B cell (primary cell): ENCODE results near the gene OSBP2. TPM values are rescaled to one million over a fixed set of nuclear protein-coding genes. Genes with fewer than 3 reads are reported as not detected.

Source experiments
- ATAC-seq: fragments of 200-7000 bp; cut with Tn5 transposase; one replicate; pipeline ENCODE4 v1.10.0; 2021; ENCODE audit warnings: low read depth, mild to moderate bottlenecking, moderate number of reproducible peaks, moderate library complexity
- CTCF ChIA-PET: fragments of 350-600 bp; sonication (Branson Sonifier 250); formaldehyde crosslinking; loops from one replicate; lab custom pipeline; 2021; ENCODE audit warnings: antibody characterized with exemption, inconsistent platforms; lab: Charles Lee
- POLR2A ChIA-PET: fragments of 350-600 bp; sonication (Branson Sonifier 250); formaldehyde crosslinking; loops from one replicate; lab custom pipeline; 2021; ENCODE audit warnings: antibody characterized with exemption; lab: Charles Lee
- DNase-seq: peaks from one replicate; pipeline ENCODE4 v3.0.0; 2013
- H2AFZ ChIP-seq: 2 replicates; pipeline ENCODE4 v1.6.1; 2012; ENCODE audit warnings: mild to moderate bottlenecking, low read depth, low read length; ENCODE audit not compliant: insufficient read depth, poor library complexity, severe bottlenecking
- H3K27ac ChIP-seq, 2 donors: 1 replicate in 1 of 2; 2 replicates in 1 of 2; pipeline ENCODE4 v1.5.1; 2012 to 2013; ENCODE audit warnings: low read length in 2 of 2, mild to moderate bottlenecking in 2 of 2, moderate library complexity in 1 of 2
- H3K27me3 ChIP-seq, 4 experiments: fragments of 200-600 bp in 1 of 4; sonication (generic) in 1 of 4; replicated peaks in 1 of 4; 1 replicate in 2 of 4; 2 replicates in 2 of 4; pipeline versions ENCODE4 v1.6.1 to v1.7.0; 2013 to 2016; ENCODE audit warnings: low read length in 3 of 4, mild to moderate bottlenecking in 2 of 4, mixed read lengths in 1 of 4, moderate library complexity in 1 of 4; ENCODE audit not compliant: insufficient read depth in 4 of 4, control insufficient read depth in 3 of 4; ENCODE audit errors: control extremely low read depth in 1 of 4
- H3K36me3 ChIP-seq, 2 experiments: replicated peaks in 1 of 2; 1 replicate in 1 of 2; 2 replicates in 1 of 2; pipeline versions ENCODE4 v1.6.1 to v1.7.1; 2013; ENCODE audit warnings: low read length in 1 of 2; ENCODE audit not compliant: insufficient read depth in 2 of 2, control insufficient read depth in 1 of 2; ENCODE audit errors: control extremely low read depth in 1 of 2, extremely low read depth in 1 of 2
- H3K4me1 ChIP-seq, 2 donors: fragments of 200-600 bp in 1 of 2; sonication (generic) in 1 of 2; 1 replicate in 1 of 2; 2 replicates in 1 of 2; pipeline versions ENCODE4 v1.5.1 to v1.6.1; 2013 to 2017; ENCODE audit warnings: low read length in 2 of 2; ENCODE audit not compliant: control insufficient read depth in 2 of 2, insufficient read depth in 2 of 2
- H3K4me2 ChIP-seq: replicated peaks from 2 replicates; pipeline ENCODE3; 2012; ENCODE audit warnings: mild to moderate bottlenecking, low read depth, low read length; ENCODE audit not compliant: poor library complexity, severe bottlenecking
- H3K4me3 ChIP-seq, 5 experiments: fragments of 200-600 bp in 1 of 5; sonication (generic) in 1 of 5; 1 replicate in 3 of 5; 2 replicates in 2 of 5; pipeline versions ENCODE4 v1.5.1 to v1.7.0; 2011 to 2016; ENCODE audit warnings: low read length in 4 of 5, mild to moderate bottlenecking in 4 of 5, low read depth in 2 of 5, control low read depth in 1 of 5, moderate library complexity in 1 of 5; ENCODE audit not compliant: insufficient read depth in 1 of 5; ENCODE audit errors: control extremely low read depth in 1 of 5, extremely low read depth in 1 of 5
- H3K79me2 ChIP-seq: fragments of 200-600 bp; sonication (generic); one replicate; pipeline ENCODE4 v1.6.0; 2016; ENCODE audit warnings: low read length; ENCODE audit not compliant: control insufficient read depth, insufficient read depth
- H3K9ac ChIP-seq: fragments of 200-600 bp; sonication (generic); 2 replicates; pipeline ENCODE4 v1.6.1; 2017; ENCODE audit warnings: mild to moderate bottlenecking, low read length, moderate library complexity
- H3K9me3 ChIP-seq, 3 donors: one replicate each; pipeline versions ENCODE4 v1.6.1 to v1.7.1; 2013; ENCODE audit warnings: low read length in 2 of 3; ENCODE audit not compliant: control insufficient read depth in 2 of 3, insufficient read depth in 1 of 3; ENCODE audit errors: control extremely low read depth in 1 of 3
- H4K20me1 ChIP-seq: 2 replicates; pipeline ENCODE4 v1.6.0; 2012; ENCODE audit warnings: mild to moderate bottlenecking, low read length; ENCODE audit not compliant: insufficient read depth, control insufficient read depth, poor library complexity, severe bottlenecking
- H3K27ac Mint-ChIP-seq: one replicate; pipeline ENCODE4 v1.8.0; 2021; ENCODE audit warnings: mixed read lengths
- H3K27me3 Mint-ChIP-seq: one replicate; pipeline ENCODE4 v1.8.0; 2021; ENCODE audit warnings: mixed read lengths
- H3K4me1 Mint-ChIP-seq: one replicate; pipeline ENCODE4 v1.8.0; 2021; ENCODE audit warnings: mixed read lengths
- H3K4me3 Mint-ChIP-seq: one replicate; pipeline ENCODE4 v1.8.0; 2021; ENCODE audit warnings: mixed read lengths
- H3K9me3 Mint-ChIP-seq: one replicate; pipeline ENCODE4 v1.8.0; 2022; ENCODE audit warnings: mixed read lengths; ENCODE audit not compliant: insufficient read depth
- CTCF ChIP-seq: fragments of 200-600 bp; IDR thresholded peaks from one replicate; pipeline ENCODE4 v1.8.0; 2022; ENCODE audit warnings: antibody characterized with exemption, mild to moderate bottlenecking
- EZH2 ChIP-seq: IDR thresholded peaks from 2 replicates; pipeline ENCODE4 v1.6.1; 2012; ENCODE audit warnings: borderline replicate concordance, low read depth, mild to moderate bottlenecking, moderate library complexity, low read length; ENCODE audit not compliant: insufficient read depth, poor library complexity, severe bottlenecking
- WGBS: methylation state at CpG from one replicate; pipeline ENCODE4 v1.1.5; 2013; ENCODE audit warnings: missing lambda C conversion rate; ENCODE audit not compliant: insufficient coverage; 5-methylcytosine and 5-hydroxymethylcytosine counted together
- intact Hi-C: fragments of 100-400 bp; cut with micrococcal nuclease; formaldehyde crosslinking; loops from one replicate; pipeline ENCODE4 v1.10.0; 2022
- polyA plus RNA-seq: library from polyadenylated mRNA; depleted of rRNA; stranded (reverse); fragments of >200 nt; gene quantifications from 2 replicates; pipeline ENCODE4 v1.2.3, GENCODE V29; 2012
- total RNA-seq, 2 donors: library from RNA; stranded (reverse); fragments of 120-200 nt in 1 of 2; gene quantifications; 1 replicate in 1 of 2; 2 replicates in 1 of 2; pipeline versions ENCODE4 v1.2.3 to v1.2.4, GENCODE V29; 2013 to 2022

Gene OSBP2
- total and polyA plus RNA-seq, 2 donors (not counting 1 experiment from before 2014, with no cell fraction given), result 0.10 to 1.0 TPM

GRCh38 chr22:30665266-30665665, 29.4 kb upstream of the OSBP2 start:
- no peak for ATAC-seq
- intact Hi-C loops, result loop anchor here (10.0 kb wide), 1 partner anchor 680 kb away; the partner anchor contains the start of gene PATZ1
- Mint-ChIP-seq H3K27ac (no peak overlapping the region), H3K4me3 (peak overlapping the region; percentile 32), H3K27me3 (no peaks in the 10 kb centered on the region), H3K4me1 (peaks cover 21% of the 10 kb centered on the region), H3K9me3 (no peaks in the 10 kb centered on the region)
- no peaks in the 10 kb centered on the region for H3K9me3 ChIP-seq
- no peak for TF ChIP-seq EZH2
- TF ChIP-seq CTCF, result no peak
- no peak overlapping the region for H2AFZ ChIP-seq
- H3K4me1 ChIP-seq, result peaks cover 12 to 17% of the 10 kb centered on the region in 2 donors
- H3K4me3 ChIP-seq, result no peak overlapping the region
- peaks cover 5% of the 10 kb centered on the region for H3K79me2 ChIP-seq
- no peak overlapping the region for H3K4me2 ChIP-seq
- no peak overlapping the region for H3K27ac ChIP-seq
- ChIA-PET CTCF (no interaction called here), POLR2A (no interaction called here)
- DNase-seq, result no peak
- 88% methylated on average over 1 of the region's 2 CpGs for WGBS
- peaks cover 0 to 15% of the 10 kb centered on the region in 2 experiments for H3K36me3 ChIP-seq
- H4K20me1 ChIP-seq, result no peaks in the 10 kb centered on the region
- no peak overlapping the region for H3K9ac ChIP-seq
- peaks cover 0 to 6% (median 0%) of the 10 kb centered on the region in 4 experiments for H3K27me3 ChIP-seq

- Mint-ChIP-seq H3K27ac (no peak overlapping the region), H3K4me3 (peak overlapping the region; percentile 65)
- intact Hi-C loops, result loop anchor here (10.0 kb wide), 1 partner anchor 679 kb away; the partner anchor contains the start of gene PATZ1
Observed at GRCh38 chr22:30665786-30666185, 28.9 kb upstream of the OSBP2 start.

More at GRCh38 chr22:30665786-30666185, 28.9 kb upstream of the OSBP2 start:
- Mint-ChIP-seq H3K4me1 (peaks cover 21% of the 10 kb centered on the region), H3K27me3 (no peaks in the 10 kb centered on the region), H3K9me3 (no peaks in the 10 kb centered on the region)
- Histone ChIP-seq H3K4me2 (no peak overlapping the region), H3K36me3 (peaks cover 0 to 15% of the 10 kb centered on the region in 2 experiments), H3K27ac (no peak overlapping the region), H4K20me1 (no peaks in the 10 kb centered on the region), H3K27me3 (peaks cover 0 to 6% (median 0%) of the 10 kb centered on the region in 4 experiments), H3K9ac (no peak overlapping the region), H3K79me2 (peaks cover 5% of the 10 kb centered on the region), H2AFZ (no peak overlapping the region), H3K4me3 (no peak overlapping the region), H3K4me1 (peaks cover 12 to 17% of the 10 kb centered on the region in 2 donors), H3K9me3 (no peaks in the 10 kb centered on the region)
- TF ChIP-seq CTCF (no peak), EZH2 (no peak)
- CTCF ChIA-PET, result interaction anchor here (3.9 kb wide), 1 partner anchor 31 kb away, joined by 35 read pairs; the partner anchor contains the start of gene SLC35E4
- ATAC-seq, result no peak
- WGBS, result 100% methylated on average over 1 of the region's 4 CpGs
- no peak for DNase-seq
- POLR2A ChIA-PET, result no interaction called here
